SK-N-MC (cell line): Measurements from ENCODE around the gene OSBPL5.

Experiments
- DNase-seq: peaks from one replicate; pipeline ENCODE4 v3.0.0-alpha.2; 2011; ENCODE audit warnings: low read depth, low spot score
- H3K27ac ChIP-seq: fragments of 200-600 bp; sonication (generic); 2 replicates; pipeline ENCODE4 v1.5.1; 2016; ENCODE audit warnings: mixed run types
- H3K36me3 ChIP-seq: fragments of 200-600 bp; sonication (generic); 2 replicates; pipeline ENCODE4 v1.6.1; 2017; ENCODE audit warnings: antibody characterized with exemption, low read length, mixed read lengths; ENCODE audit not compliant: insufficient read depth
- H3K4me3 ChIP-seq: fragments of 200-600 bp; sonication (generic); 2 replicates; pipeline ENCODE4 v1.5.1; 2016
- H3K9ac ChIP-seq: fragments of 200-600 bp; sonication (generic); 2 replicates; pipeline ENCODE4 v1.8.0; 2017; ENCODE audit warnings: mixed run types, mixed read lengths; ENCODE audit not compliant: insufficient read length
- H3K9me3 ChIP-seq: fragments of 200-600 bp; sonication (generic); 2 replicates; pipeline ENCODE4 v1.6.1; 2017; ENCODE audit warnings: low read depth, mild to moderate bottlenecking, antibody characterized with exemption, low read length, moderate library complexity, mixed read lengths
- EZH2 ChIP-seq: fragments of 200-600 bp; sonication (generic); IDR thresholded peaks from one replicate; pipeline ENCODE4 v1.6.1; 2017; ENCODE audit warnings: antibody characterized with exemption
- FOXP2 ChIP-seq: optimal IDR thresholded peaks from 2 replicates; pipeline ENCODE3; 2011; ENCODE audit warnings: mild to moderate bottlenecking, moderate library complexity; ENCODE audit not compliant: insufficient read depth; ENCODE audit errors: extremely low read length, control extremely low read depth
- POLR2AphosphoS5 ChIP-seq: IDR thresholded peaks from 2 replicates; pipeline ENCODE4 v1.6.1; 2012; ENCODE audit warnings: mild to moderate bottlenecking, low read depth, low read length, borderline replicate concordance

The OSBPL5 gene

GRCh38 chr11:3194016-3194816, 29.1 kb upstream of the OSBPL5 start:
- Histone ChIP-seq H3K36me3 (no peaks in the 10 kb centered on the region), H3K9ac (no peak overlapping the region), H3K27ac (no peak overlapping the region), H3K4me3 (no peak overlapping the region), H3K9me3 (no peaks in the 10 kb centered on the region)
- no peak for TF ChIP-seq EZH2
- TF ChIP-seq POLR2AphosphoS5, result no peak
- TF ChIP-seq FOXP2, result no peak
- no peak for DNase-seq

- no peak for DNase-seq
- no peak overlapping the region for H3K9ac ChIP-seq
- no peak for TF ChIP-seq FOXP2
- TF ChIP-seq POLR2AphosphoS5, result no peak
- no peak for TF ChIP-seq EZH2
These were observed 28.4 kb upstream of the OSBPL5 start for GRCh38 chr11:3193373-3194015.

GRCh38 chr11:3192511-3193372, 27.6 kb upstream of the OSBPL5 start:
- H3K4me3 ChIP-seq, result no peak overlapping the region
- no peak overlapping the region for H3K27ac ChIP-seq
- no peaks in the 10 kb centered on the region for H3K36me3 ChIP-seq
- TF ChIP-seq EZH2 (no peak), POLR2AphosphoS5 (no peak), FOXP2 (no peak)
- H3K9ac ChIP-seq, result no peak overlapping the region
- no peaks in the 10 kb centered on the region for H3K9me3 ChIP-seq
- DNase-seq, result no peak

More at GRCh38 chr11:3193373-3194015, 28.4 kb upstream of the OSBPL5 start:
- no peaks in the 10 kb centered on the region for H3K36me3 ChIP-seq
- H3K9me3 ChIP-seq, result no peaks in the 10 kb centered on the region
- H3K4me3 ChIP-seq, result no peak overlapping the region
- no peak overlapping the region for H3K27ac ChIP-seq

GRCh38 chr11:3191586-3192324, 26.6 kb upstream of the OSBPL5 start:
- Histone ChIP-seq H3K27ac (no peak overlapping the region), H3K9ac (no peak overlapping the region), H3K4me3 (no peak overlapping the region), H3K9me3 (no peaks in the 10 kb centered on the region), H3K36me3 (no peaks in the 10 kb centered on the region)
- no peak for DNase-seq
- no peak for TF ChIP-seq EZH2
- TF ChIP-seq POLR2AphosphoS5, result no peak
- TF ChIP-seq FOXP2, result no peak

- no peak overlapping the region for H3K9ac ChIP-seq
- no peak overlapping the region for H3K4me3 ChIP-seq
- H3K9me3 ChIP-seq, result no peaks in the 10 kb centered on the region
- no peak for DNase-seq
- no peak overlapping the region for H3K27ac ChIP-seq
- no peaks in the 10 kb centered on the region for H3K36me3 ChIP-seq
- TF ChIP-seq FOXP2 (no peak), POLR2AphosphoS5 (no peak), EZH2 (no peak)
These were observed 25.5 kb upstream of the OSBPL5 start for GRCh38 chr11:3190600-3190999.

GRCh38 chr11:3189886-3190583, 24.9 kb upstream of the OSBPL5 start:
- Histone ChIP-seq H3K36me3 (no peaks in the 10 kb centered on the region), H3K9ac (no peak overlapping the region), H3K27ac (no peak overlapping the region), H3K4me3 (no peak overlapping the region), H3K9me3 (no peaks in the 10 kb centered on the region)
- no peak for DNase-seq
- no peak for TF ChIP-seq FOXP2

GRCh38 chr11:3189196-3189843, 24.2 kb upstream of the OSBPL5 start:
- Histone ChIP-seq H3K9me3 (no peaks in the 10 kb centered on the region), H3K4me3 (no peak overlapping the region), H3K9ac (no peak overlapping the region), H3K36me3 (no peaks in the 10 kb centered on the region), H3K27ac (no peak overlapping the region)
- DNase-seq, result no peak
- TF ChIP-seq EZH2 (no peak), FOXP2 (no peak), POLR2AphosphoS5 (no peak)
